HG02852 (cell line): Measurements from ENCODE around the gene CCDC150.

Experiments
- ATAC-seq: cut with Tn5 transposase; IDR thresholded peaks from one replicate; pipeline ENCODE4 v1.9.1; 2021; ENCODE audit warnings: mild to moderate bottlenecking, moderate library complexity; ENCODE audit not compliant: unreplicated experiment

CCDC150 gene

DNA sequence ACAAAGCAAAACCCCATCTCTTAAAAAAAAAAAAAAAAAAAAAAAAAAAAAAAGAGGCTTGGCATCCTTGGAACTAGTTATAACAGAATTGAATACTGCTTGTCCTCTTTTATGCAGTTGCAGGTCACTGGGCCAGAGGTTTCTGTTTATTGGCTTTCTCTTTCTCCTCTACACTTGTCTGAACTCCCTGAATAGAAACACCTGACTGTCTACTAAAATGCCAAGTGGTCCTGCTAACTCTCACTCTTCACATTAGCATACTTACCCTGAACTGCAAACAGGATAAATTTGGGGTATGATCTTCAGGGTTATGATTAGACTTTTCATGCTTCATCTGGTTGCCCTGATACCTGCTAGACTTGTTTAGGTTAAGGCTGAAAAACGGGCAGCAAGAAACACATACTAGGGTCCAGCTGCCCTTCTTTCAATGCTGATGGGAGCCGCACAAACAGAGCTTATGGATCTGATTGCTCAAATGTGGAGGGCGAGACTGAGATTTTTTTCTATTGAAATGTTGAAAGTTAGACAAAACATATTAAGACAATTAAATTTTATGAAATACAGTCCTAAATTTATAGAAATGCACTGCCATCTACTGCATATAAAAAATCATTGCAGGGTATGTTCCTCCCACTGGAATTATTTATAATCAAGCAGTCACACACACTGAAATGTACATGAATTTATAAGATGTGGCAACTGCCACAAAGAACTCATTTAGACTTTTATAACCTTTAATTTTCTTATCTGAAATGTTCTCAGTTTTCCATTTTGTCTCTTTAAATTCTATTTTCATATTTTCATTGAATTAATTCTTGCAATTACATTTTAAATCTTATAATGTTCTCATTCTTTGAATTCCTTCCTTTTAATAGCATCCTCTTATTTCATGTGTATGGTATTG lies 119.2 kb downstream of the CCDC150 start:
- no peak for ATAC-seq

DNA sequence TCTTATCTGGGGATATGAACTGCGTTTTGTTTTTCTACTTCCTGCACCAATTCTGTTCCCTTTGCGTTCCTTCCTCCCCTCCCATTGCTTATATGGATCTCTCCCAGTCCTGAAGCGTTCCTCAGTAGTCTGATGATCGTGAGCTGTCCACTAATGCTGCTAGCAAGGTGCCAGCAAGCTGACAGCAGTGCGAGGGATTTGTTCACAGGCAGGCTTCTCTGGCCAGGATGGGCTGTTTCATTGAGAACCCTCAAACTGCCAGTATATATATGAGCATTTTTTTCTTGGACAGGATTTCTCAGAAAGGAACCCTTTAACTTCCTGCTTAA lies 119.8 kb downstream of the CCDC150 start:
- no peak for ATAC-seq

DNA sequence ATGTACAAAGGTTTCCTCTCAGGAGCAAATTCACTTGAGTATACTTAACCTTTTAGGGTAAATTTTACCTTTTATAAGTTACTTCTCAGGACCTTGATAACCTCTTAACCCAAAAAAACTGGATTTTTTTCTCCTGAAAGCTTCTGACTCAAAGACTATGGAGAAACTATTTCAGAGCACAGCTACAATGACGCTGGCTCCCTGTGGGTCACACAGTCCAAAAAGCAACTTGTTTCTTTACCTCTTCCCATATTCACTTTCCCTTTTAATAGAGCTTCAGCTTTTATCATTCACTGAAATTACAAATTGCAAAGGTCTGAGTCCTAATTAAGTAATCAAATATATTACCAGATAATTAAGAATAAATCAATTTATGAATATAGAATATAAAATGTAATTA lies 127.6 kb downstream of the CCDC150 start:
- ATAC-seq = no peak
